ENCODE data around the gene CAMKK2. TPM values are rescaled to one million over a fixed set of nuclear protein-coding genes. Genes with fewer than 3 reads are reported as not detected.
"Not testable (repeated sequence)": the region's sequence is repeated elsewhere in the genome, so short reads cannot be mapped to it uniquely, and the experiment has no call there.

CAMKK2 gene
- total and polyA plus RNA-seq, 8 donors: 36.4 to 47.8 (median 44.4) TPM

GRCh38 chr12:121212875-121213274 lies 83.6 kb downstream of the CAMKK2 start:
- intact Hi-C loops (cut with DNase I): no loop called here
- ATAC-seq: no peak
- peaks cover 16 to 57% of the 10 kb centered on the region in 2 donors for H3K4me1 ChIP-seq
- H3K27ac ChIP-seq: peak overlapping the region in 1 of 2 donors; percentile 84
- H3K9me3 ChIP-seq: no peaks in the 10 kb centered on the region
- no peak for TF ChIP-seq CTCF (IDR thresholded peaks at IDR 0.05)
- peaks cover 0 to 18% of the 10 kb centered on the region in 2 donors for H3K36me3 ChIP-seq
- H3K4me3 ChIP-seq: peak overlapping the region in 1 of 2 donors; percentile 74
- H3K27me3 ChIP-seq: no peaks in the 10 kb centered on the region
- DNase-seq: no peak

GRCh38 chr12:121209624-121210572 lies 86.6 kb downstream of the CAMKK2 start, which contains the start of gene P2RX4:
TSS of gene P2RX4 (plus strand) at chr12:121210129. CDS start at chr12:121210165, 36 bp downstream.
- no peak for TF ChIP-seq CTCF (IDR thresholded peaks at IDR 0.05)
- peak within 1 kb of the TSS; percentile 74 to 79 for H3K4me3 ChIP-seq
- DNase-seq (peak; percentile 81 to 99 (median 88)), ATAC-seq (peak; percentile 94)
- no peaks in the 10 kb centered on the region for H3K27me3 ChIP-seq
- intact Hi-C loops (cut with DNase I): no loop called here
- peaks cover 14 to 43% of the 10 kb centered on the region in 2 donors for H3K4me1 ChIP-seq
- H3K9me3 ChIP-seq: no peaks in the 10 kb centered on the region
- H3K27ac ChIP-seq: peak within 1 kb of the TSS; percentile 88 to 94
- peaks cover 0 to 5% of the 10 kb centered on the region in 2 donors for H3K36me3 ChIP-seq

- Histone ChIP-seq H3K4me3 (peak overlapping the region in 1 of 2 donors; percentile 74), H3K9me3 (no peaks in the 10 kb centered on the region), H3K36me3 (peaks cover 0 to 5% of the 10 kb centered on the region in 2 donors), H3K27me3 (no peaks in the 10 kb centered on the region), H3K4me1 (peaks cover 9 to 36% of the 10 kb centered on the region in 2 donors), H3K27ac (peak overlapping the region in 1 of 2 donors; percentile 94)
- intact Hi-C loops (cut with DNase I): no loop called here
- no peak for ATAC-seq
- peak in 1 of 4 donors; percentile 68 for DNase-seq
- no peak for TF ChIP-seq CTCF (IDR thresholded peaks at IDR 0.05)
These were observed 87.3 kb downstream of the CAMKK2 start for GRCh38 chr12:121209221-121209620.

GRCh38 chr12:121208571-121208970 lies 87.9 kb downstream of the CAMKK2 start:
- intact Hi-C loops (cut with DNase I); H3K27ac ChIP-seq; H3K27me3 ChIP-seq; H3K9me3 ChIP-seq; H3K4me3 ChIP-seq; H3K36me3 ChIP-seq; ATAC-seq: not testable (repeated sequence)
- DNase-seq: peak in 1 of 4 donors; percentile 57
- H3K4me1 ChIP-seq: peaks cover 9 to 30% of the 10 kb centered on the region in 2 donors

GRCh38 chr12:121205491-121205890 lies 91.0 kb downstream of the CAMKK2 start:
- DNase-seq (no peak), ATAC-seq (no peak)
- Histone ChIP-seq H3K36me3 (no peaks in the 10 kb centered on the region), H3K27ac (no peak overlapping the region), H3K4me1 (peaks cover under 1 to 1% of the 10 kb centered on the region in 2 donors), H3K9me3 (no peaks in the 10 kb centered on the region), H3K27me3 (no peaks in the 10 kb centered on the region), H3K4me3 (no peak overlapping the region)
- intact Hi-C loops (cut with DNase I): no loop called here
- TF ChIP-seq CTCF (IDR thresholded peaks at IDR 0.05): no peak

Data from left lung (tissue), 10 donors.